SU-DHL-6 (cell line): ENCODE measurements around the gene ASTN2.

ENCODE experiments used
- H2AFZ ChIP-seq: fragments of 200-600 bp; sonication (generic); 2 replicates; pipeline ENCODE4 v1.6.1; 2014; ENCODE audit warnings: low read depth, mild to moderate bottlenecking, moderate library complexity, mixed read lengths, antibody characterized with exemption, low read length; ENCODE audit not compliant: severe bottlenecking
- H3F3A ChIP-seq: fragments of 200-600 bp; shearing (Covaris generic); 2 replicates; pipeline ENCODE4 v1.6.0; 2016; ENCODE audit warnings: antibody characterized with exemption, mild to moderate bottlenecking; ENCODE audit not compliant: insufficient read depth
- H3K27ac ChIP-seq: fragments of 200-600 bp; sonication (generic); 2 replicates; pipeline ENCODE4 v1.5.1; 2016; ENCODE audit warnings: low read depth, mild to moderate bottlenecking, low read length, moderate library complexity, mixed read lengths
- H3K27me3 ChIP-seq: fragments of 200-600 bp; sonication (generic), shearing (Covaris generic); 2 replicates; pipeline ENCODE4 v1.6.0; 2014; ENCODE audit warnings: mild to moderate bottlenecking, low read length
- H3K36me3 ChIP-seq: fragments of 200-600 bp; sonication (generic); 2 replicates; pipeline ENCODE4 v1.6.1; 2014; ENCODE audit warnings: mild to moderate bottlenecking, low read length, mixed read lengths
- H3K4me2 ChIP-seq: fragments of 300-600, 200-600 bp; shearing (Covaris generic), sonication (generic); 2 replicates; pipeline ENCODE4 v1.6.0; 2014; ENCODE audit warnings: low read length, low read depth, mild to moderate bottlenecking; ENCODE audit not compliant: poor library complexity, severe bottlenecking
- H3K4me3 ChIP-seq: fragments of 200-600 bp; sonication (generic); 2 replicates; pipeline ENCODE4 v1.5.1; 2014; ENCODE audit warnings: antibody characterized with exemption, low read length, mild to moderate bottlenecking, mixed read lengths; ENCODE audit not compliant: insufficient read depth, poor library complexity, severe bottlenecking
- H3K79me2 ChIP-seq: fragments of 200-600 bp; sonication (generic); 2 replicates; pipeline ENCODE4 v1.6.1; 2014; ENCODE audit warnings: mild to moderate bottlenecking, low read length, moderate library complexity; ENCODE audit not compliant: insufficient read depth
- H3K9ac ChIP-seq: fragments of 200-600 bp; sonication (generic); 2 replicates; pipeline ENCODE4 v1.7.0; 2014; ENCODE audit warnings: mild to moderate bottlenecking, low read length
- H3K9me2 ChIP-seq: fragments of 200-600 bp; sonication (generic); replicated peaks from 2 replicates; pipeline ENCODE4 v1.6.1; 2014; ENCODE audit warnings: low read length; ENCODE audit not compliant: insufficient read depth
- H3K9me3 ChIP-seq: fragments of 200-600 bp; sonication (generic); 2 replicates; pipeline ENCODE4 v1.6.1; 2014; ENCODE audit warnings: low read length, mixed read lengths; ENCODE audit not compliant: insufficient read depth
- H4K20me1 ChIP-seq: fragments of 200-600 bp; sonication (generic); 2 replicates; pipeline ENCODE4 v1.6.1; 2014; ENCODE audit warnings: low read depth, mild to moderate bottlenecking, antibody characterized with exemption, low read length, moderate library complexity, mixed read lengths
- EZH2phosphoT487 ChIP-seq: fragments of 200-600 bp; sonication (generic), shearing (Covaris generic); conservative IDR thresholded peaks from 2 replicates; pipeline ENCODE4 v1.6.1; 2018; ENCODE audit warnings: mild to moderate bottlenecking, antibody characterized with exemption, low read length, moderate library complexity, mixed read lengths
- TF ChIP-seq, protein P1 (sequence below): fragments of 200-600 bp; sonication (generic); IDR thresholded peaks from one replicate; pipeline ENCODE4 v1.5.1; 2017; ENCODE audit warnings: antibody characterized with exemption, mild to moderate bottlenecking, low read length, moderate library complexity; ENCODE audit not compliant: insufficient read depth, poor library complexity, severe bottlenecking

The ASTN2 gene

DNA sequence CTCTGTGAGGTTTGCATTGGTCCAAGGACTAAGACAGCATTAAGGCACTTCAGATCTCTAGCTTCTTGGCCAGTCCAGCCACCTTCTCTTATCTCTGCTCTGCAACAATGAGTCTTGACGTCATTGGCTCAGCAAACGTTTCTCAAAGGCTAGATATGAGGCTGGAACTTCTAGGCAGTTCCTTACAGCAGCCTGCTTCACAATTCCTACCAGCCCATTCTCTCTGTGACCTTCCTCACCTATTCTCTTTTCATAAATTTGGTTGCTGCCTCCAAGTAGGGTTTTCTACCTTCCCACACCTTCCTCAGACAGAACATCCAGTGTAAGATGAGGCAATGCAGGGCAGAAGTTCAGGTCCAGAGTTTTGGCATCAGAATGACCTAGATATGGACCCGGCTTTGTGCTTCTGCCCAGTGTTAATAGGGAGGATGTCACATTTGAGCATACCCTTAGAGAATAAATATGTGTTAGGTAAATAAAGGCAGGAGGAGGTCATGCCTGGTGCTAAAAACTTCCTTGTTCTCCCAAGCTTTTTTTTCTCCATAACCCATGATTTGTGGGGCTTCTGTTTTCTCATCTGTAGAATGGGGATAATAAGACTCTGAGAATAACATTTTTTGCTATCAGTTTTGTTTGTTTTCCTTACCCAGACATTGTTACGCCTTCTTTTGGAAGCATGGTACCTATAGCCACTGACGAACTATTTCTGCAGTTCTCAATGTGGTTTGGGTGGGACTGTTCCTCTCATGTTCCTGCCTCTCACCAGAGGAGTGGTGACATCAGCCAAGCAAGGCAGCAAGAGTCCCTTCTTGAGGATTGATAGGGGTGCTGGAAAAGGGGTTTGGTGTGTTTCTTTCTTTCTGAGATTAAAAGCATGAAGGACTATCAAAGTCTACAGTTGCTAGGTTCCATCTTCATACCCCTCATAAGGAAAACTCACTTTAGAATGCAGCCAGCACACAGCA lies 948.3 kb downstream of the ASTN2 start:
- no peak overlapping the region for H3K27ac ChIP-seq
- no peak overlapping the region for H3K4me2 ChIP-seq
- H3K9me2 ChIP-seq: no peaks in the 10 kb centered on the region
- H3K9me3 ChIP-seq: no peaks in the 10 kb centered on the region
- no peaks in the 10 kb centered on the region for H3K27me3 ChIP-seq
- no peak for TF ChIP-seq EZH2phosphoT487
- TF ChIP-seq, protein P1, sequence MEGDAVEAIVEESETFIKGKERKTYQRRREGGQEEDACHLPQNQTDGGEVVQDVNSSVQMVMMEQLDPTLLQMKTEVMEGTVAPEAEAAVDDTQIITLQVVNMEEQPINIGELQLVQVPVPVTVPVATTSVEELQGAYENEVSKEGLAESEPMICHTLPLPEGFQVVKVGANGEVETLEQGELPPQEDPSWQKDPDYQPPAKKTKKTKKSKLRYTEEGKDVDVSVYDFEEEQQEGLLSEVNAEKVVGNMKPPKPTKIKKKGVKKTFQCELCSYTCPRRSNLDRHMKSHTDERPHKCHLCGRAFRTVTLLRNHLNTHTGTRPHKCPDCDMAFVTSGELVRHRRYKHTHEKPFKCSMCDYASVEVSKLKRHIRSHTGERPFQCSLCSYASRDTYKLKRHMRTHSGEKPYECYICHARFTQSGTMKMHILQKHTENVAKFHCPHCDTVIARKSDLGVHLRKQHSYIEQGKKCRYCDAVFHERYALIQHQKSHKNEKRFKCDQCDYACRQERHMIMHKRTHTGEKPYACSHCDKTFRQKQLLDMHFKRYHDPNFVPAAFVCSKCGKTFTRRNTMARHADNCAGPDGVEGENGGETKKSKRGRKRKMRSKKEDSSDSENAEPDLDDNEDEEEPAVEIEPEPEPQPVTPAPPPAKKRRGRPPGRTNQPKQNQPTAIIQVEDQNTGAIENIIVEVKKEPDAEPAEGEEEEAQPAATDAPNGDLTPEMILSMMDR: no peak
- no peak overlapping the region for H3K4me3 ChIP-seq
- H3K9ac ChIP-seq: no peak overlapping the region
- no peak overlapping the region for H2AFZ ChIP-seq
- no peaks in the 10 kb centered on the region for H3K36me3 ChIP-seq
- H3F3A ChIP-seq: no peaks in the 10 kb centered on the region
- no peaks in the 10 kb centered on the region for H4K20me1 ChIP-seq
- H3K79me2 ChIP-seq: no peaks in the 10 kb centered on the region

DNA sequence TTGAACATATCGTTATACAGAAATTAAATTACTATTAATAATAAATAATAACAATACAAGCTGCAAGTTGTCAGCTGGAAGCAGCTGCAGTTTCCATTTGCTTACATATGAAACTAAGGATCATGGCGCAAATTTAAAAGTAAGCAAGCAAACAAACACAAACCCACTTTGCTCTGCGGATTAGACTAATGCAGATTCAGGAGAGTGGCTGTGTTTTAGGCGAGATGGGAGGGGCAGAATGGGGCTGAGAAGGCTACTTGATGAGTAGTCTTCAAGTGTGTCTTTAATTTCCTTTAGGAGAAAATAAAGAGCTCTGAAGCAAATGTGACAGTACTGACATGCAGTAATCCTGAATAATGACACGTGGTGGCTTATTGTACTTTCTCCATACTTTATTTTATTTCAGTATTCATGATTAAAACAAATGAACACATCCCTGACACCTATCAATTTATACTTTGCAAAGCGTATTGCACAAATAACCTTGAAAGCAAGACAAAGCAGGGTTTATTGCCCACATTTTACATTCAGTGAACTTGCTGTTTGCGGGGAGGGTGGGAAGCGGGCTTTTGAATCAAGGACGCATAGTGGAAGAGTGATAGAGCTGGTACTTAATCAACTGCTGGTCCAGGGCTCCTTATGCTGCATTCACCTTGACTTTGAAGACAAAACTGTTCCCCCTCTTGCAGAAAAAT lies 949.1 kb downstream of the ASTN2 start:
- no peaks in the 10 kb centered on the region for H3K9me2 ChIP-seq
- no peak overlapping the region for H3K4me2 ChIP-seq
- H3F3A ChIP-seq: no peaks in the 10 kb centered on the region
- H3K27ac ChIP-seq: no peak overlapping the region
- H2AFZ ChIP-seq: no peak overlapping the region
- no peaks in the 10 kb centered on the region for H3K36me3 ChIP-seq
- no peak overlapping the region for H3K9ac ChIP-seq
- TF ChIP-seq EZH2phosphoT487: no peak
- TF ChIP-seq, protein P1: no peak
- H3K79me2 ChIP-seq: no peaks in the 10 kb centered on the region
- no peaks in the 10 kb centered on the region for H4K20me1 ChIP-seq
- H3K27me3 ChIP-seq: no peaks in the 10 kb centered on the region
- no peaks in the 10 kb centered on the region for H3K9me3 ChIP-seq
- H3K4me3 ChIP-seq: no peak overlapping the region

DNA sequence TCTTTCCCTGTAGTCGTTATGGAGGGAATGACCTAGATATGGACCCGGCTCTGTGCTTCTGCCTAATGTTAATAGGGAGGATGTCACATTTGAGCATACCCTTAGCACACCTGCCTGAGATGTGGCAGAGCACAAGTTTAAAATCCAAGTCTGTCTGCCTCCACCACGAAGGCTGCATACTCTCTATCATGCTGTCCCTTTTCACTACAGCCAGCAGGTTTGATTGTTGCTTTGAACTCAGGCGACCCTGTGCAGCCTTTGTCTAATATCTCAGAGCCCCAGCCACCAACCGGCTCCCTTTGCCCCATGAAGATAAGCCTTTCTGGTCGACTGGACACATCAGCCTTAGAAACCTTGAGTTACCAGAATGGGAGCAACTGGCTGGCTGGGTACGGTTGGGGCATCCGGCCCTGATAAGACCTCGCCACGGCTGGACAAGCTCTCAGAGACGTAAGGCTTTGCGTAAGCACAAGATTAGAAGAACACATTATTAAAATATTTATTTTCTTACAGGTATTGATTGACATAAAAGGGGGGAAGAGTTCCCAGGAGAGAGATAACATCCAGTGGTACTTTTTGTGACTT lies 949.8 kb downstream of the ASTN2 start:
- Histone ChIP-seq H3K4me3 (no peak overlapping the region), H3K9ac (no peak overlapping the region), H3K79me2 (no peaks in the 10 kb centered on the region), H2AFZ (no peak overlapping the region), H3F3A (no peaks in the 10 kb centered on the region), H3K36me3 (no peaks in the 10 kb centered on the region), H3K27me3 (no peaks in the 10 kb centered on the region), H4K20me1 (no peaks in the 10 kb centered on the region), H3K9me2 (no peaks in the 10 kb centered on the region), H3K4me2 (no peak overlapping the region), H3K27ac (no peak overlapping the region), H3K9me3 (no peaks in the 10 kb centered on the region)
- no peak for TF ChIP-seq EZH2phosphoT487
- TF ChIP-seq, protein P1: no peak
